ENCODE results near the gene FKRP. TPM values are rescaled to one million over a fixed set of nuclear protein-coding genes. Genes with fewer than 3 reads are reported as not detected.
A peak's percentile ranks its signal among the peaks of the same experiment; 100 is the strongest.

FKRP gene
- total RNA-seq, 1 experiment from 2014 or later: 24.1 TPM

GRCh38 chr19:46783670-46784069, 37.8 kb downstream of the FKRP start:
- Mint-ChIP-seq H3K9me3 (no peaks in the 10 kb centered on the region), H3K4me1 (peaks cover 38% of the 10 kb centered on the region), H3K27me3 (ENCODE audit: low read depth) (peaks cover under 1% of the 10 kb centered on the region), H3K36me3 (peaks cover 54% of the 10 kb centered on the region), H3K27ac (peak overlapping the region; percentile 92), H3K4me3 (peak overlapping the region; percentile 95)
- ChIA-PET CTCF (interaction anchor here (0.6 to 3.2 kb wide), 8 partner anchors 17 to 230 kb away, joined by 3 to 14 read pairs (median 6); no protein-coding TSS in a partner anchor), POLR2A (interaction anchor here (0.7 to 1.3 kb wide), 2 partner anchors 12 to 459 kb away, joined by 3 to 6 read pairs; no protein-coding TSS in a partner anchor)
- DNase-seq (ENCODE audit: low spot score) (no peak), ATAC-seq (no peak)
- TF ChIP-seq IRF2 (CRISPR knock-in tag; IDR thresholded peaks at IDR 0.05; ENCODE audit: borderline replicate concordance, low read depth) (no peak), ZBTB21 (CRISPR knock-in tag; IDR thresholded peaks at IDR 0.05; ENCODE audit: borderline replicate concordance) (no peak), EMX1 (CRISPR knock-in tag; IDR thresholded peaks at IDR 0.05) (no peak), IRF1 (CRISPR knock-in tag; IDR thresholded peaks at IDR 0.05) (no peak), KAT7 (CRISPR knock-in tag; IDR thresholded peaks at IDR 0.05; ENCODE audit: borderline replicate concordance) (no peak), USF2 (CRISPR knock-in tag; IDR thresholded peaks at IDR 0.05) (no peak), ZNF121 (CRISPR knock-in tag; IDR thresholded peaks at IDR 0.05) (no peak), TP53 (CRISPR knock-in tag; IDR thresholded peaks at IDR 0.05) (no peak), ZMAT4 (CRISPR knock-in tag; IDR thresholded peaks at IDR 0.05) (no peak), FOXP4 (CRISPR knock-in tag; IDR thresholded peaks at IDR 0.05) (no peak), ZNF317 (CRISPR knock-in tag; IDR thresholded peaks at IDR 0.05; ENCODE audit: borderline replicate concordance, low read depth) (no peak), CDX4 (CRISPR knock-in tag; IDR thresholded peaks at IDR 0.05; ENCODE audit: borderline replicate concordance) (no peak), ZNF281 (CRISPR knock-in tag; IDR thresholded peaks at IDR 0.05) (no peak), TCF7 (CRISPR knock-in tag; IDR thresholded peaks at IDR 0.05; ENCODE audit: low read depth) (no peak)

GRCh38 chr19:46784262-46785053, 38.6 kb downstream of the FKRP start:
- Mint-ChIP-seq H3K27me3 (ENCODE audit: low read depth) (peaks cover 8% of the 10 kb centered on the region), H3K9me3 (no peaks in the 10 kb centered on the region), H3K27ac (peak overlapping the region; percentile 92), H3K36me3 (peaks cover 47% of the 10 kb centered on the region), H3K4me3 (peak overlapping the region; percentile 95), H3K4me1 (peaks cover 45% of the 10 kb centered on the region)
- CTCF ChIA-PET: interaction anchor here (0.5 to 3.2 kb wide), 8 partner anchors 17 to 229 kb away, joined by 3 to 14 read pairs (median 6); no protein-coding TSS in a partner anchor
- ATAC-seq (peak; percentile 39), DNase-seq (ENCODE audit: low spot score) (peak; percentile 82)
- POLR2A ChIA-PET: interaction anchor here (0.6 to 1.3 kb wide), 9 partner anchors 13 to 634 kb away, joined by 3 to 6 read pairs (median 3); partner anchors contain the start of gene ZC3H4
- no peak for TF ChIP-seq ATF1 (CRISPR knock-in tag; IDR thresholded peaks at IDR 0.05)
- 0 out of 2 replicates have a peak, but pooled peaks have one; percentile 48 for TF ChIP-seq ZNF281 (CRISPR knock-in tag; IDR thresholded peaks at IDR 0.05)
- peak; percentile 100 for TF ChIP-seq GABPB1 (CRISPR knock-in tag; IDR thresholded peaks at IDR 0.05)
- TF ChIP-seq ZNF317 (CRISPR knock-in tag; IDR thresholded peaks at IDR 0.05; ENCODE audit: borderline replicate concordance, low read depth): 0 out of 2 replicates have a peak, but pooled peaks have one; percentile 6
- 0 out of 2 replicates have a peak, but pooled peaks have one; percentile 29 for TF ChIP-seq ZNF121 (CRISPR knock-in tag; IDR thresholded peaks at IDR 0.05)
- no peak for TF ChIP-seq ZNF512 (CRISPR knock-in tag; IDR thresholded peaks at IDR 0.05; ENCODE audit: borderline replicate concordance)
- no peak for TF ChIP-seq MXD4 (CRISPR knock-in tag; IDR thresholded peaks at IDR 0.05; ENCODE audit: borderline replicate concordance)
- 0 out of 2 replicates have a peak, but pooled peaks have one; percentile 16 for TF ChIP-seq NR2C2 (CRISPR knock-in tag; IDR thresholded peaks at IDR 0.05)
